B cell (primary cell): Measurements from ENCODE around the gene SMIM35. TPM values are rescaled to one million over a fixed set of nuclear protein-coding genes. Genes with fewer than 3 reads are reported as not detected.

Experiments used
- ATAC-seq: fragments of 200-7000 bp; cut with Tn5 transposase; one replicate; pipeline ENCODE4 v1.10.0; 2021; ENCODE audit warnings: low read depth, mild to moderate bottlenecking, moderate number of reproducible peaks, moderate library complexity
- CTCF ChIA-PET: fragments of 350-600 bp; sonication (Branson Sonifier 250); formaldehyde crosslinking; loops from one replicate; lab custom pipeline; 2021; ENCODE audit warnings: antibody characterized with exemption, inconsistent platforms; lab: Charles Lee
- POLR2A ChIA-PET: fragments of 350-600 bp; sonication (Branson Sonifier 250); formaldehyde crosslinking; loops from one replicate; lab custom pipeline; 2021; ENCODE audit warnings: antibody characterized with exemption; lab: Charles Lee
- DNase-seq: peaks from one replicate; pipeline ENCODE4 v3.0.0; 2013
- H2AFZ ChIP-seq: 2 replicates; pipeline ENCODE4 v1.6.1; 2012; ENCODE audit warnings: mild to moderate bottlenecking, low read depth, low read length; ENCODE audit not compliant: insufficient read depth, poor library complexity, severe bottlenecking
- H3K27ac ChIP-seq, 2 donors: 1 replicate in 1 of 2; 2 replicates in 1 of 2; pipeline ENCODE4 v1.5.1; 2012 to 2013; ENCODE audit warnings: low read length in 2 of 2, mild to moderate bottlenecking in 2 of 2, moderate library complexity in 1 of 2
- H3K27me3 ChIP-seq, 4 experiments: fragments of 200-600 bp in 1 of 4; sonication (generic) in 1 of 4; replicated peaks in 1 of 4; 1 replicate in 2 of 4; 2 replicates in 2 of 4; pipeline versions ENCODE4 v1.6.1 to v1.7.0; 2013 to 2016; ENCODE audit warnings: low read length in 3 of 4, mild to moderate bottlenecking in 2 of 4, mixed read lengths in 1 of 4, moderate library complexity in 1 of 4; ENCODE audit not compliant: insufficient read depth in 4 of 4, control insufficient read depth in 3 of 4; ENCODE audit errors: control extremely low read depth in 1 of 4
- H3K36me3 ChIP-seq, 2 experiments: replicated peaks in 1 of 2; 1 replicate in 1 of 2; 2 replicates in 1 of 2; pipeline versions ENCODE4 v1.6.1 to v1.7.1; 2013; ENCODE audit warnings: low read length in 1 of 2; ENCODE audit not compliant: insufficient read depth in 2 of 2, control insufficient read depth in 1 of 2; ENCODE audit errors: control extremely low read depth in 1 of 2, extremely low read depth in 1 of 2
- H3K4me1 ChIP-seq, 2 donors: fragments of 200-600 bp in 1 of 2; sonication (generic) in 1 of 2; 1 replicate in 1 of 2; 2 replicates in 1 of 2; pipeline versions ENCODE4 v1.5.1 to v1.6.1; 2013 to 2017; ENCODE audit warnings: low read length in 2 of 2; ENCODE audit not compliant: control insufficient read depth in 2 of 2, insufficient read depth in 2 of 2
- H3K4me2 ChIP-seq: replicated peaks from 2 replicates; pipeline ENCODE3; 2012; ENCODE audit warnings: mild to moderate bottlenecking, low read depth, low read length; ENCODE audit not compliant: poor library complexity, severe bottlenecking
- H3K4me3 ChIP-seq, 5 experiments: fragments of 200-600 bp in 1 of 5; sonication (generic) in 1 of 5; 1 replicate in 3 of 5; 2 replicates in 2 of 5; pipeline versions ENCODE4 v1.5.1 to v1.7.0; 2011 to 2016; ENCODE audit warnings: low read length in 4 of 5, mild to moderate bottlenecking in 4 of 5, low read depth in 2 of 5, control low read depth in 1 of 5, moderate library complexity in 1 of 5; ENCODE audit not compliant: insufficient read depth in 1 of 5; ENCODE audit errors: control extremely low read depth in 1 of 5, extremely low read depth in 1 of 5
- H3K79me2 ChIP-seq: fragments of 200-600 bp; sonication (generic); one replicate; pipeline ENCODE4 v1.6.0; 2016; ENCODE audit warnings: low read length; ENCODE audit not compliant: control insufficient read depth, insufficient read depth
- H3K9ac ChIP-seq: fragments of 200-600 bp; sonication (generic); 2 replicates; pipeline ENCODE4 v1.6.1; 2017; ENCODE audit warnings: mild to moderate bottlenecking, low read length, moderate library complexity
- H3K9me3 ChIP-seq, 3 donors: one replicate each; pipeline versions ENCODE4 v1.6.1 to v1.7.1; 2013; ENCODE audit warnings: low read length in 2 of 3; ENCODE audit not compliant: control insufficient read depth in 2 of 3, insufficient read depth in 1 of 3; ENCODE audit errors: control extremely low read depth in 1 of 3
- H4K20me1 ChIP-seq: 2 replicates; pipeline ENCODE4 v1.6.0; 2012; ENCODE audit warnings: mild to moderate bottlenecking, low read length; ENCODE audit not compliant: insufficient read depth, control insufficient read depth, poor library complexity, severe bottlenecking
- H3K27ac Mint-ChIP-seq: one replicate; pipeline ENCODE4 v1.8.0; 2021; ENCODE audit warnings: mixed read lengths
- H3K27me3 Mint-ChIP-seq: one replicate; pipeline ENCODE4 v1.8.0; 2021; ENCODE audit warnings: mixed read lengths
- H3K4me1 Mint-ChIP-seq: one replicate; pipeline ENCODE4 v1.8.0; 2021; ENCODE audit warnings: mixed read lengths
- H3K4me3 Mint-ChIP-seq: one replicate; pipeline ENCODE4 v1.8.0; 2021; ENCODE audit warnings: mixed read lengths
- H3K9me3 Mint-ChIP-seq: one replicate; pipeline ENCODE4 v1.8.0; 2022; ENCODE audit warnings: mixed read lengths; ENCODE audit not compliant: insufficient read depth
- CTCF ChIP-seq: fragments of 200-600 bp; IDR thresholded peaks from one replicate; pipeline ENCODE4 v1.8.0; 2022; ENCODE audit warnings: antibody characterized with exemption, mild to moderate bottlenecking
- EZH2 ChIP-seq: IDR thresholded peaks from 2 replicates; pipeline ENCODE4 v1.6.1; 2012; ENCODE audit warnings: borderline replicate concordance, low read depth, mild to moderate bottlenecking, moderate library complexity, low read length; ENCODE audit not compliant: insufficient read depth, poor library complexity, severe bottlenecking
- WGBS: methylation state at CpG from one replicate; pipeline ENCODE4 v1.1.5; 2013; ENCODE audit warnings: missing lambda C conversion rate; ENCODE audit not compliant: insufficient coverage; 5-methylcytosine and 5-hydroxymethylcytosine counted together
- intact Hi-C: fragments of 100-400 bp; cut with micrococcal nuclease; formaldehyde crosslinking; loops from one replicate; pipeline ENCODE4 v1.10.0; 2022
- polyA plus RNA-seq: library from polyadenylated mRNA; depleted of rRNA; stranded (reverse); fragments of >200 nt; gene quantifications from 2 replicates; pipeline ENCODE4 v1.2.3, GENCODE V29; 2012
- total RNA-seq, 2 donors: library from RNA; stranded (reverse); fragments of 120-200 nt in 1 of 2; gene quantifications; 1 replicate in 1 of 2; 2 replicates in 1 of 2; pipeline versions ENCODE4 v1.2.3 to v1.2.4, GENCODE V29; 2013 to 2022

The SMIM35 gene
- total and polyA plus RNA-seq, 2 donors (not counting 1 experiment from before 2014, with no cell fraction given), result 1.3 to 4.5 TPM

GRCh38 chr11:118133816-118134215 lies 47.1 kb upstream of the SMIM35 start:
- DNase-seq (no peak), ATAC-seq (no peak)
- H3K4me1 Mint-ChIP-seq, result no peaks in the 10 kb centered on the region
- Histone ChIP-seq H3K27ac (no peak overlapping the region), H3K36me3 (no peaks in the 10 kb centered on the region), H3K9me3 (no peaks in the 10 kb centered on the region), H3K4me3 (no peak overlapping the region), H3K4me2 (no peak overlapping the region), H3K27me3 (peaks cover 0 to 7% (median 2%) of the 10 kb centered on the region in 4 experiments), H3K79me2 (no peaks in the 10 kb centered on the region), H3K4me1 (no peaks in the 10 kb centered on the region), H4K20me1 (no peaks in the 10 kb centered on the region), H3K9ac (no peak overlapping the region), H2AFZ (no peak overlapping the region)
- H3K27me3 Mint-ChIP-seq, result peaks cover 39% of the 10 kb centered on the region
- H3K27ac Mint-ChIP-seq, result no peak overlapping the region
- TF ChIP-seq CTCF (no peak), EZH2 (no peak)
- POLR2A ChIA-PET, result no interaction called here
- 93% methylated on average over 10 of the region's 10 CpGs for WGBS
- no peaks in the 10 kb centered on the region for H3K9me3 Mint-ChIP-seq
- H3K4me3 Mint-ChIP-seq, result no peak overlapping the region
- CTCF ChIA-PET, result interaction anchor here (1.8 kb wide), 1 partner anchor 10 kb away, joined by 5 read pairs; no protein-coding TSS in a partner anchor
- intact Hi-C loops, result no loop called here

- no peaks in the 10 kb centered on the region for H3K9me3 Mint-ChIP-seq
- Histone ChIP-seq H3K9ac (no peak overlapping the region), H3K27ac (no peak overlapping the region), H3K79me2 (no peaks in the 10 kb centered on the region), H3K27me3 (peaks cover 0 to 12% (median 2%) of the 10 kb centered on the region in 4 experiments), H2AFZ (no peak overlapping the region), H3K4me2 (no peak overlapping the region), H3K36me3 (no peaks in the 10 kb centered on the region), H3K9me3 (no peaks in the 10 kb centered on the region), H3K4me1 (no peaks in the 10 kb centered on the region), H3K4me3 (no peak overlapping the region), H4K20me1 (no peaks in the 10 kb centered on the region)
- TF ChIP-seq EZH2 (no peak), CTCF (no peak)
- DNase-seq (no peak), ATAC-seq (no peak)
- WGBS, result 90% methylated on average over 9 of the region's 15 CpGs
- POLR2A ChIA-PET, result no interaction called here
- H3K4me3 Mint-ChIP-seq, result no peak overlapping the region
- intact Hi-C loops, result no loop called here
- peaks cover 31% of the 10 kb centered on the region for H3K27me3 Mint-ChIP-seq
- H3K27ac Mint-ChIP-seq, result no peak overlapping the region
- CTCF ChIA-PET, result interaction anchor here (1.3 kb wide), 1 partner anchor 39 kb away, joined by 5 read pairs; no protein-coding TSS in a partner anchor
- H3K4me1 Mint-ChIP-seq, result no peaks in the 10 kb centered on the region
Measured at GRCh38 chr11:118132385-118133151, 45.8 kb upstream of the SMIM35 start.
